ENCODE data around the gene FSTL4.

Gene FSTL4

GRCh38 chr5:133331941-133332340 lies 280.4 kb downstream of the FSTL4 start:
- TF ChIP-seq EZH2phosphoT487 (IDR thresholded peaks at IDR 0.05; ENCODE audit: low read length) (no peak), EZH2 (optimal IDR thresholded peaks at IDR 0.05; ENCODE audit: low read depth, low read length) (no peak)
- TF ChIP-seq, protein P1, sequence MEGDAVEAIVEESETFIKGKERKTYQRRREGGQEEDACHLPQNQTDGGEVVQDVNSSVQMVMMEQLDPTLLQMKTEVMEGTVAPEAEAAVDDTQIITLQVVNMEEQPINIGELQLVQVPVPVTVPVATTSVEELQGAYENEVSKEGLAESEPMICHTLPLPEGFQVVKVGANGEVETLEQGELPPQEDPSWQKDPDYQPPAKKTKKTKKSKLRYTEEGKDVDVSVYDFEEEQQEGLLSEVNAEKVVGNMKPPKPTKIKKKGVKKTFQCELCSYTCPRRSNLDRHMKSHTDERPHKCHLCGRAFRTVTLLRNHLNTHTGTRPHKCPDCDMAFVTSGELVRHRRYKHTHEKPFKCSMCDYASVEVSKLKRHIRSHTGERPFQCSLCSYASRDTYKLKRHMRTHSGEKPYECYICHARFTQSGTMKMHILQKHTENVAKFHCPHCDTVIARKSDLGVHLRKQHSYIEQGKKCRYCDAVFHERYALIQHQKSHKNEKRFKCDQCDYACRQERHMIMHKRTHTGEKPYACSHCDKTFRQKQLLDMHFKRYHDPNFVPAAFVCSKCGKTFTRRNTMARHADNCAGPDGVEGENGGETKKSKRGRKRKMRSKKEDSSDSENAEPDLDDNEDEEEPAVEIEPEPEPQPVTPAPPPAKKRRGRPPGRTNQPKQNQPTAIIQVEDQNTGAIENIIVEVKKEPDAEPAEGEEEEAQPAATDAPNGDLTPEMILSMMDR (IDR thresholded peaks at IDR 0.05; ENCODE audit: low read length) = no peak
- no peak overlapping the region for H3K27ac ChIP-seq (ENCODE audit: low read length)
- no peaks in the 10 kb centered on the region for H3K9me2 ChIP-seq (replicated peaks; ENCODE audit: insufficient read depth, low read length)
- H4K20me1 ChIP-seq (ENCODE audit: insufficient read depth, low read length) = no peaks in the 10 kb centered on the region
- H3K27me3 ChIP-seq (replicated peaks; ENCODE audit: insufficient read depth, low read length) = no peaks in the 10 kb centered on the region
- no peak overlapping the region for H2AFZ ChIP-seq (ENCODE audit: low read length)
- no peaks in the 10 kb centered on the region for H3K36me3 ChIP-seq (replicated peaks; ENCODE audit: insufficient read depth, low read length)
- no peaks in the 10 kb centered on the region for H3K9me3 ChIP-seq (replicated peaks; ENCODE audit: insufficient read depth, low read length)
- H3K79me2 ChIP-seq (ENCODE audit: low read length) = no peaks in the 10 kb centered on the region
- H3K4me1 ChIP-seq (ENCODE audit: low read length) = peaks cover 20% of the 10 kb centered on the region; the same call in 1 of the 2 replicates
- H3F3A ChIP-seq (ENCODE audit: insufficient read depth, low read length) = 0 out of 2 replicates have a peak, but pooled peaks cover 4% of the 10 kb centered on the region
- no peak overlapping the region for H3K4me2 ChIP-seq (ENCODE audit: low read depth, low read length)
- H3K4me3 ChIP-seq (ENCODE audit: low read length) = no peak overlapping the region
- H3K9ac ChIP-seq (ENCODE audit: low read length) = no peak overlapping the region
- no peak for DNase-seq

- Histone ChIP-seq H3F3A (ENCODE audit: insufficient read depth, low read length) (0 out of 2 replicates have a peak, but pooled peaks cover 4% of the 10 kb centered on the region), H3K9me2 (replicated peaks; ENCODE audit: insufficient read depth, low read length) (no peaks in the 10 kb centered on the region), H3K4me1 (ENCODE audit: low read length) (peaks cover 20% of the 10 kb centered on the region; the same call in 1 of the 2 replicates), H3K27me3 (replicated peaks; ENCODE audit: insufficient read depth, low read length) (no peaks in the 10 kb centered on the region), H3K9me3 (replicated peaks; ENCODE audit: insufficient read depth, low read length) (no peaks in the 10 kb centered on the region), H2AFZ (ENCODE audit: low read length) (no peak overlapping the region), H3K4me2 (ENCODE audit: low read depth, low read length) (no peak overlapping the region), H3K4me3 (ENCODE audit: low read length) (no peak overlapping the region), H3K27ac (ENCODE audit: low read length) (no peak overlapping the region), H3K9ac (ENCODE audit: low read length) (no peak overlapping the region), H3K79me2 (ENCODE audit: low read length) (no peaks in the 10 kb centered on the region), H3K36me3 (replicated peaks; ENCODE audit: insufficient read depth, low read length) (no peaks in the 10 kb centered on the region), H4K20me1 (ENCODE audit: insufficient read depth, low read length) (no peaks in the 10 kb centered on the region)
- TF ChIP-seq, protein P1 (IDR thresholded peaks at IDR 0.05; ENCODE audit: low read length) = no peak
- TF ChIP-seq EZH2phosphoT487 (IDR thresholded peaks at IDR 0.05; ENCODE audit: low read length) = no peak
- TF ChIP-seq EZH2 (optimal IDR thresholded peaks at IDR 0.05; ENCODE audit: low read depth, low read length) = no peak
- no peak for DNase-seq
Observed at GRCh38 chr5:133330956-133331355, 281.4 kb downstream of the FSTL4 start.

DNA sequence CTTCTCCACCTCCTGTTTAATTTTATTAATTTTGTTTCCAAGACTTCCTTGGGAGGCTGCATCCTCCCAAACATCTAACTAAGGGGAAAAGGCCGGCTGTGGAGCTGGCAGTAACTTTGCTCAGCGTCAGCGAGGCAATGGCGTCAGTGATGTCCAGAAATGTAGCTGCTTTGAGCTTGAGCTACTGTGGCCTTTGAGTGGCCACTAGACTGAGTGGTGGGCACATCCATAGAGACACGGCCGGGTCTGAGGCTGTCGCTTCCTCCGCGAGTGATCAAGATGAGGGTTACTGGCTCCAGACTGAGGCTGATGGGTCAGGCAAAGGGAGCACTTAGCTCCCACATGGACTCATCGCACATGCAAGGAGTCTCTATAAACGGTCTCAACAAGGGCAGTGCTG lies 283.5 kb downstream of the FSTL4 start:
- TF ChIP-seq EZH2 (optimal IDR thresholded peaks at IDR 0.05; ENCODE audit: low read depth, low read length) (no peak), EZH2phosphoT487 (IDR thresholded peaks at IDR 0.05; ENCODE audit: low read length) (no peak)
- TF ChIP-seq, protein P1 (IDR thresholded peaks at IDR 0.05; ENCODE audit: low read length) = no peak
- Histone ChIP-seq H3K36me3 (replicated peaks; ENCODE audit: insufficient read depth, low read length) (no peaks in the 10 kb centered on the region), H3F3A (ENCODE audit: insufficient read depth, low read length) (0 out of 2 replicates have a peak, but pooled peaks cover 4% of the 10 kb centered on the region), H3K27me3 (replicated peaks; ENCODE audit: insufficient read depth, low read length) (no peaks in the 10 kb centered on the region), H3K9me2 (replicated peaks; ENCODE audit: insufficient read depth, low read length) (no peaks in the 10 kb centered on the region), H4K20me1 (ENCODE audit: insufficient read depth, low read length) (no peaks in the 10 kb centered on the region), H3K79me2 (ENCODE audit: low read length) (no peaks in the 10 kb centered on the region), H3K9ac (ENCODE audit: low read length) (no peak overlapping the region), H3K27ac (ENCODE audit: low read length) (no peak overlapping the region), H2AFZ (ENCODE audit: low read length) (no peak overlapping the region), H3K4me2 (ENCODE audit: low read depth, low read length) (no peak overlapping the region), H3K4me3 (ENCODE audit: low read length) (no peak overlapping the region), H3K9me3 (replicated peaks; ENCODE audit: insufficient read depth, low read length) (no peaks in the 10 kb centered on the region), H3K4me1 (ENCODE audit: low read length) (0 out of 2 replicates have a peak, but pooled peaks cover 9% of the 10 kb centered on the region)
- DNase-seq = no peak
